Measurements from ENCODE around the gene ATOSB.

The ATOSB gene

DNA sequence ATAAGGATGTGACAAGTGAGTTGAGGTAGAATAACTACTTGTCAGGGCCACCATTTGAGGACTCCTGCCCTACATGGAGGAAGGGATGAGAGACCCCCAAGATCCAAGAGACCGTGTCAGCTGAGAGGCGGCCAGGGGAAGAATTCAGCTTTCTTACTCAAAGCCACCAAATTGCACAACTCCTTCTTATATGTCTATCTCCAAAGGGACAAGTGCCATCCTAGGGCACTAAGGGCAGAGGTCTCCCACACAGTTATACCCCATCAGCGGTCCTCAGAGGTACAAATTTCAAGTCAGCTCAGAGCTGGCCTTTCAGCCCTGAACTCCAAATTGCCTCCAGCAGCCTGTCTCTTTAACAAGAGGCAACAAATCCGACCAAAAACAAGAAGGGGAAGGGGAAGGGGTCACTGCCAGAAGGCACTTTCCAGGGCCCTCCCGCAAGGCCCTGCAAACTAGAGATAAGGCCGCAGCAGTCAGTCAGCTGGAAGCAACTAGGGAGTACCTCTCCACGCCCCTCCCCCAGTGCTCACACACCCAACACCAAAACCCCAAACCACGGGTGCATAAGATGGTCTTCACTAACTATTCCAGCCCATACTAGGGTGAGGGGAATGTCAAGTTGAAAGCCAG lies 6.6 kb downstream of the ATOSB start:
- Mint-ChIP-seq H3K9me3 (no peaks in the 10 kb centered on the region), H3K4me3 (no peak overlapping the region), H3K36me3 (ENCODE audit: low read depth) (peaks cover 22% of the 10 kb centered on the region), H3K27me3 (ENCODE audit: low read depth, poor library complexity) (no peaks in the 10 kb centered on the region), H3K4me1 (peaks cover 60% of the 10 kb centered on the region), H3K27ac (no peak overlapping the region)
- DNase-seq: no peak
- TF ChIP-seq, protein P1, sequence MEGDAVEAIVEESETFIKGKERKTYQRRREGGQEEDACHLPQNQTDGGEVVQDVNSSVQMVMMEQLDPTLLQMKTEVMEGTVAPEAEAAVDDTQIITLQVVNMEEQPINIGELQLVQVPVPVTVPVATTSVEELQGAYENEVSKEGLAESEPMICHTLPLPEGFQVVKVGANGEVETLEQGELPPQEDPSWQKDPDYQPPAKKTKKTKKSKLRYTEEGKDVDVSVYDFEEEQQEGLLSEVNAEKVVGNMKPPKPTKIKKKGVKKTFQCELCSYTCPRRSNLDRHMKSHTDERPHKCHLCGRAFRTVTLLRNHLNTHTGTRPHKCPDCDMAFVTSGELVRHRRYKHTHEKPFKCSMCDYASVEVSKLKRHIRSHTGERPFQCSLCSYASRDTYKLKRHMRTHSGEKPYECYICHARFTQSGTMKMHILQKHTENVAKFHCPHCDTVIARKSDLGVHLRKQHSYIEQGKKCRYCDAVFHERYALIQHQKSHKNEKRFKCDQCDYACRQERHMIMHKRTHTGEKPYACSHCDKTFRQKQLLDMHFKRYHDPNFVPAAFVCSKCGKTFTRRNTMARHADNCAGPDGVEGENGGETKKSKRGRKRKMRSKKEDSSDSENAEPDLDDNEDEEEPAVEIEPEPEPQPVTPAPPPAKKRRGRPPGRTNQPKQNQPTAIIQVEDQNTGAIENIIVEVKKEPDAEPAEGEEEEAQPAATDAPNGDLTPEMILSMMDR (IDR thresholded peaks at IDR 0.05): no peak

DNA sequence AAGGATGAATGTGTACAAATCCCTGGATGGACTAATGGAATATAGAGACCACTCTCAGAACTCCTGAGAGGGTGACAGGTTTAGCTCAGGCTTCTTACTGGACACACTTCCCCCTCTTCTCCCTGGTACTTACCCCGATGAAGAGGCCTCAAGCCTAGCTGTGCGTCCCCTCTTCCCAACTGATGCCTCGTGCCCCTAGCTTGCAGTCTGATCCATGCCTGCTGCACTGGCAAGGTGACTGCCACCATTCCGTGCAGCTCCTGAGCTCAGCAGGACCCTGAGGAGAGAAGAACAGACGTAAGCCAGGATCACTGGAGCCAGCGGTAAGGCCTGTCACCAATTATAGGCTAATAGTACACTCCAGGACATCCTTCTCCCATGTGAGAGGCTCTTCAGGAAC lies 7.2 kb downstream of the ATOSB start:
- H3K27ac Mint-ChIP-seq: no peak overlapping the region
- no peak overlapping the region for H3K4me3 Mint-ChIP-seq
- TF ChIP-seq, protein P1 (IDR thresholded peaks at IDR 0.05): no peak
- H3K9me3 Mint-ChIP-seq: no peaks in the 10 kb centered on the region
- H3K27me3 Mint-ChIP-seq (ENCODE audit: low read depth, poor library complexity): no peaks in the 10 kb centered on the region
- H3K4me1 Mint-ChIP-seq: peaks cover 60% of the 10 kb centered on the region
- no peak for DNase-seq
- H3K36me3 Mint-ChIP-seq (ENCODE audit: low read depth): peaks cover 23% of the 10 kb centered on the region

DNA sequence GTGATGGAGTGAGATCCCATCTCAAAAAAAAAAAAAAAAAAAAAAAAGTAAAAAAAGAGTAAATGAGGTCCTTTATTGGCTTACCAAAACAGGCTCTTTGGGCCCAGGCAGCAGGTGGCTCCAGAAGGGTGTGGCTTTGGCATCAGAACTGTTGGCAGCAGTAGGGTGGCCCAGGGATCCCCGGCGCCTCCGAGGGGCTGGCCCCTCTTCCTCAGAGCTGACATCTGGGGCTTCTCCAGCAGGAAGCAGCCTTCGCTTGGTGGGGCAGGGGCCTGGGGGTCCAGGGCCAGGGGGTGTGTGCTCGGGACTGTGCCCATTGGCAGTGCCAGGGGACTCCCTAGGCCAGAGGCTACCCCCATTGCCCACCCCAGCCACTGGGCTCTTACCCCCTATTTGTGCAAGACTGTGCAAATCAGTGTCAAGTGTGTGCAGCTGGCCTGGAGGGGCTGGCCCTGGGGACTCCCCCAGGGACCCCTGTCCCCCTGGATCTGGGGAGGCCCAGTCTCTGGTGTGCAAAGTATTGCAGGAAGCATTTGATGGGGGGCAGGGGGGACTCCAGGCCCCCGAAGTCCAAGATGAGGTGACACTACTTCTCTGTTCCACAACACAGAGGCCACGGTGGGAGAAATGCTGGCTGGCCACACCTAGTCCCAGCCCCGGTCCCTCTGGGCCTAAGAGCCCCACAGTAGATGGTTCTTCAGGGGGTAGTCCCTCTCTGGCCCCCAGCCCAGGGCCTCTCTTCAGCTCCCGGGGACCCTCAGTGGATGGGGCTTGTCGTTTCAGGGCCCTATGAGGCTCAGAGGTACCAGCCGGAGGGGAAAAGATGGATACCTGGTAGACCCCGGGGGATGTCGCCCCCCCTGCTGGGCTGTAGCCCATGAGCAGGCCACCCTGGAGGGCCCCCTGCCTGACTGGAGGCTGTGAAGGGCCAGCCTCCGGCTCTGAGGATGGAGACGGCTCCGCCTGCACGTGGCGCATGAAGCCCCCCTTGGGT lies 8.1 kb downstream of the ATOSB start:
- H3K4me3 Mint-ChIP-seq: no peak overlapping the region
- TF ChIP-seq, protein P1 (IDR thresholded peaks at IDR 0.05): no peak
- no peak overlapping the region for H3K27ac Mint-ChIP-seq
- H3K27me3 Mint-ChIP-seq (ENCODE audit: low read depth, poor library complexity): no peaks in the 10 kb centered on the region
- peaks cover 23% of the 10 kb centered on the region for H3K36me3 Mint-ChIP-seq (ENCODE audit: low read depth)
- DNase-seq: no peak
- no peaks in the 10 kb centered on the region for H3K9me3 Mint-ChIP-seq
- H3K4me1 Mint-ChIP-seq: peaks cover 61% of the 10 kb centered on the region

DNA sequence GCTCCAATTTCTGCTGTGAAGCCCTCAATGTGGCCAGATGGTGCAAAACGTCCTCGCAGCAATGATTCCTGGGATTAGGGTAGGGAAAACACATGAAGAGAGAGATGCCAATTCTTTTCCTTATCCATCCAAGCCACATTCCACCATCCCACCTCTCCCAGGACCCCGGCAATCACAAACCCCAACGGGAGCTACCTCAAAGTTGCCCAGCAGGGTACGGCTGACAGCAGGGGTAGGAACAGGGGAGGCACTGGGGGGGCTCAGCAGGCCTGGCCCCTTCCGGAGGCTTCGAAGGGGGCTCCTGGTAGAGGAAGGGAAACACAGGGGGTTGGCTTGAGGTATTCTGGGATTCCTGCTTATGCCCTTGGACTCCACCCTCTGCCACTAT lies 9.3 kb downstream of the ATOSB start:
- TF ChIP-seq, protein P1 (IDR thresholded peaks at IDR 0.05): no peak
- no peak for DNase-seq
- Mint-ChIP-seq H3K4me1 (peaks cover 62% of the 10 kb centered on the region), H3K9me3 (no peaks in the 10 kb centered on the region), H3K27ac (no peak overlapping the region), H3K36me3 (ENCODE audit: low read depth) (peaks cover 23% of the 10 kb centered on the region), H3K27me3 (ENCODE audit: low read depth, poor library complexity) (no peaks in the 10 kb centered on the region), H3K4me3 (no peak overlapping the region)

DNA sequence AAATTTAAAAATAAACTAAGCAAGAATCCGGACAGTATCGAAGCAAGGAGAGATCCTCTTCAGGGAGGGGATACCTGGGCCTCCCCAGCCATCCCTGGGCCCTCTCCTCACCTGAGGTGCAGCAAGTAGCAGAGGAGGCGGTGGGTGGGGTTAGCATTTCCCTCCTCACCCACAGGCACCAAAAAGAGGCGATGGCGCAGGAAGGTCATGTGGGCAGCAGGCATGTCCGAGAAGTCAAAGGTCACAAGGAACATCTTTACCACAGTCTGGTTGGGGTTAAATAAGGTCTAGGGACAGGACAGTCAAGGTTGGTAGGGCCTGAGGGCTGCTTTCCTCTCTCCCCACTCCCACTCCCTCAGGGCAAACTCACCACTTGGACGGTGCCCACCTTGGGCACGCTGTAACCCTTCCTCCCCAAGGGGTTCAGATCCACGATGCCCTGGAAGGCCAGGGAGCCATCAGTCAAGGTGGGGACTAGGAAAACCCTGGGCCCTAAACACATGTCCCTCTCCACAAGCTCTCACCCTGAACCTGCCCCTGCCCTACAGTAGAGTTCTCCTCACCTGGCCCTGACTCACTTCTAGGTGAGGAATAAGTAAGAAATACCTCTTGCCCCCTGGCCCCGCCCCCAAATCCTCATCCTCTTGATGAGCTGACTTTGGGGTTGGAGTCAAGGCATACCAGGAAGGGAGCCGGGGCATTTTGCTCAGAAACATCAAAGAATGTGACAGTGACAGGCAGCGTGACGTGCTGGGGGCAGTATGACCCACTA lies 9.9 kb downstream of the ATOSB start:
- DNase-seq: no peak
- no peak overlapping the region for H3K4me3 Mint-ChIP-seq
- H3K4me1 Mint-ChIP-seq: peaks cover 63% of the 10 kb centered on the region
- TF ChIP-seq, protein P1 (IDR thresholded peaks at IDR 0.05): no peak
- H3K36me3 Mint-ChIP-seq (ENCODE audit: low read depth): peaks cover 29% of the 10 kb centered on the region
- H3K27ac Mint-ChIP-seq: peak overlapping the region; percentile 66
- no peaks in the 10 kb centered on the region for H3K9me3 Mint-ChIP-seq
- H3K27me3 Mint-ChIP-seq (ENCODE audit: low read depth, poor library complexity): no peaks in the 10 kb centered on the region

Measured in nephron progenitor cell (in vitro differentiated cells).